Activated T-cell treated with anti-CD3 and anti-CD28 coated beads for 1 hour (primary cell): ENCODE measurements around the gene RPL37A.

Experiments used
- DNase-seq: peaks from one replicate; pipeline ENCODE4 v3.0.0-alpha.2; 2020; ENCODE audit warnings: low read depth

Gene RPL37A

DNA sequence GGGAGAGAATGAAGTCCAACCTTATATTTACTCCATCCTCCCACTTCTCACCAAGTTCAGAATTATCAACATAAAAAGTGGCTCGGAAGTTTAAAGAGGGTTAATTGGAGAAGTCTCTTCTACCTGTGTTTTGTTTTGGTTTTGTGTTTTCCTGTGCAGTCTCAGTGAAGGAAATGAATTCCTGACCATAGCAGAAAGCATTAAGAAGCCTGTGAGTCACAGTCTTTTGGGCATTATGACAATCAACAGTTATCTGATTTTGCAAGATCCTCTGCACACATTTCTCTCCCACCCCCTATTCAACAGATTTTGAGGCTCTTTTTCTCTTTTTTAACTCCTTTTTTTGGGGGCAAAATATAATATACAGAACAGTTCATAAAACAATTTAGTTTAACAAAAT, 8.6 kb upstream of the RPL37A start:
- DNase-seq: no peak

DNA sequence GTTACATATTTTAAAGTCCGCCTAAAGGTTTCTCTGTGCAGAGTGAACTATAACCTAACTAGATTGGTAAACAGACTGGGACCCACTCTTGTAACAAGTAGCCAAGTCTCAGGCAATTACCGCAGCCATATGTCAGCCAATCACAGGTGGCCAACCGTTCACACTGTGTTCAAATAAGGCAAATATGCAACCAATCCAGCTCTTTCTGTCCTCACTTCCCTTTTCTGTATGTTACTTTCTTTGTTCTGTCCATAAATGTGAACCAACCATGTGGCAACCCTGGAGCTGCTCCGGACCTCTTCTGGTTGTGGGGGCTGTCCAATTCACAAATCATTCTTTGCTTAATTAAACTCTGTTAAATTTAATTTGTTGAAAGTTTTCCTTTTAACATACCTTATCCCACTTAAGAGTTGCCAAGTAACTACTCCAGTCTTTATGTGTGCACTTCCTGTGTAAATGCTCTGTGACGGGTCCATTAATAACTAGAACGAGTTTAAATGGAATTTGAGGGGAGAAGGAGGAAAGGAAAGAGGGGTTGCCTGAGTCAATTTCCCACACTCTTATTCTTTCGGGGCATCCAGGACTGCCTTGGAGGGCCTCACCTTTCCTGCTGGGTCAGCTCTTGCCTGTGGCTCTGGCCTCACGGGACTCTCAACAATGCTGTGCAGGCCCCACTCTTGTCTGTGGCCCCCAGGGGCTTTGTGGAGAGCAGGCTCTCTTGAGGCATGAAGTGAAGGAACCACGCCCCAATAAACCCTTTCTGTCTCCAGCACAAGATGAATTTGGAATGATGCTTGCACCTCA, 6.6 kb upstream of the RPL37A start:
- DNase-seq: no peak

DNA sequence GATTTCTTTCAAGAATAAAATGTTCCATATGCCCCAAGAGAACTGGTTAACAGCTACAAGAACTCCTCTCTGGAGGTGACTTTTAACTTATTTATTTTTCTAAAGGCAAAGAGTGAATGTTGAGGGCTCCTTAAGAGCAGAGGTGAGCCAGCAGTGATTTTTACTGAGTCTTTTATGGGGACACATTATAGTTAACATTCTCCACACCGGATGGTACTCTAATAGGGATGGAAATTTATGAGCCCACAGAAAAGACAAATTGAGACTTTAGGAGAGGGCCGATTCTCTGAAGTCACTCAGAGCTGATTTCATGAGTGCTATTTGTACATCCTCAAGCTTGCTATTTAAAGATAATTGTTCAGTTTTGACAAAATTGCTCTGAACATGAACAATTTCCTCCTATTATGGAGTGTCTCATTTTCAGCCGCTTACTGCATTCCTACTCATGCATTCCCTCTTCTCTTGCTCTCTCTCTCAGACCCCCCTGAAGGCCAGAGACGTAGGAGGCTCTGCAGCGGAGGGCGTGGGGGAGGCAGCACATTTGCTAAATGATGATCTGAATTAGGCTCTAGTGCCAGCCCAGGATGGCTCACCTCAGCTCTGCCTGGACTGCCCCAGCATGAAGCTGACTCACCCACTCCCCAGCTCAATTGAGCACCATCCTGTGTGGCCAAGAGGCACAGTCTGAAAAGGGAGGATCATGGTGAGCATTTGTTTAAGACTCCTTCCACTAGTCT, 5.9 kb upstream of the RPL37A start:
- DNase-seq: no peak

DNA sequence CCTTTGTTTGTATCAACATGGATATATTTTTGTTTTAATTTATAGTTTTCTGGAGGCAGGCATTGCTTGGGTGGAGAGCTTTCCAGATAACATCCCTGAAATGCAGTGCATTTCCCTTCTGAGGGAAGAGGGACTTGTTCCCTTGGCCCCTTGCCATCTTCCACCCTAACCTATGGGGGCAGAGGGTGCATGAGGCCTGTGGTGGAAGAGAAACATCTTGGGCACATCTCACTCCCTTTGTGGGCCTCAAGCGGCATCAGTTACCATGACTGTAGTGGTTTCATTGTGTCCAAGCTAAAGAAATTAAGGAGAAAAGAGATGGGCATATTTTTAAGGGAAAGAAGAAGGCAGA, 5.3 kb upstream of the RPL37A start:
- DNase-seq: no peak

DNA sequence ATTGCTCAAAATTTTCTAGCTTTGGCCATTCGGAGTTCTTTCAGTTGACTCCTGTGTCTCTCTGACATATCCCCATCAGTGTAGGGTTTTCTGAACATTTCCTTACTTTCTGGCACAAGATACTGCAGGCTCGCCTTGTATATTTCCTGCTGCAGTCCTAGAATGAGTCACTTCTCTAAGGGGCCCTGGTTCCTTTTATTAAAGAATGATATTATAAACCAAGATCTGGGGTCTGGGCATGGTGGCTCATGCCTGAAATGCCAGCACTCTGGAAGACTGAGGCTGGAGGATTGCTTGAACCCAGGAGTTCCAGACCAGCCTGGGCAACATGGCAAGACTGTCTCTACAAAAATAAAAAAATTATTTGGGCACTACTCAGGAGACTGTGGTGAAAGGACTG, 3.0 kb upstream of the RPL37A start:
- DNase-seq: no peak

DNA sequence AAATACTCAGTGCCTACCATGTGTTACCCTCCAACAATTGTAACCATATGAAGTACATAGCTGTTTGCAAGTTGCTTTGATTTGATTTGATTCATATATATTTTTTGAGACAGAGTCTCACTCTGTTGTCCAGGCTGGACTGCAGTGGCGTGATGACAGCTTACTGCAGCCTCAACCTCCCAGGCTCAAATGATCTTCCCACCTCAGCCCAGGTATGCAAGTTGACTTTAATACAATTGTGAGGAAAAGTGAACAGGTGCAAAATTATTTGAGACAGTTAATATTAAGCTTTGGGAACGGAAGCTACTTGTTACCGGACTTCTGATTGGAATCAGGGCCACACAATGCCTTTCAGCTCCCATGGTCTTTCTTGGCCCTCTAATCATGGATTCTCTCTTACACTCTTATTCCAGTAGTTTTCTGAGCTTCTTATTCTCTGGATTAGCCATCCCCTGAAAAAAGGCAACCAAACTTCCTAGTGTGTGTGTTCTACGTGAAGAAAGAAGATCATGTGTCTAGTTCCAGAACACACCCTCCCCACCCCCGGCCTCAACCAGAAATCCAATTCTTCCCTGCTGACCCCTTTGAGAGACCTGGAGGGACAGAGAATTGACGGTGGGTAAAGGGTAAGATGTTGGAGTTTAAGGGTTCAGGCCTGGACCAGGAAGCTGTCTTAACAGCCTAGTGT, 1.1 kb upstream of the RPL37A start:
- DNase-seq: no peak

DNA sequence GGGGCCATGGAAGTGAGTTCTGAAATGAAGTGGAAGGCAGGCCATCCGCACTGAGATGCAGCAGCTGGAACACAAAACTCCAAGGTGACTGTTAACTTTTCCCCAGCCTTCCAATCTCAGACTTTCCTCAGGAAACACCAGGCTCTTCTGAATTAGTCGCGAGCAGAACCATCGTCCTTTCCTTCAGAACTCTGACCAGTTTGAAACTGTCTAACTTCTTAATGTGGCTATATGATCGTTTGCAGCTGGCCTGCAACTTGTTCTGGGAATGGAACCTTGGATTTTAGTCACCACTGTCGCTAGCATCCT, 620 bp upstream of the RPL37A start:
- no peak for DNase-seq

DNA sequence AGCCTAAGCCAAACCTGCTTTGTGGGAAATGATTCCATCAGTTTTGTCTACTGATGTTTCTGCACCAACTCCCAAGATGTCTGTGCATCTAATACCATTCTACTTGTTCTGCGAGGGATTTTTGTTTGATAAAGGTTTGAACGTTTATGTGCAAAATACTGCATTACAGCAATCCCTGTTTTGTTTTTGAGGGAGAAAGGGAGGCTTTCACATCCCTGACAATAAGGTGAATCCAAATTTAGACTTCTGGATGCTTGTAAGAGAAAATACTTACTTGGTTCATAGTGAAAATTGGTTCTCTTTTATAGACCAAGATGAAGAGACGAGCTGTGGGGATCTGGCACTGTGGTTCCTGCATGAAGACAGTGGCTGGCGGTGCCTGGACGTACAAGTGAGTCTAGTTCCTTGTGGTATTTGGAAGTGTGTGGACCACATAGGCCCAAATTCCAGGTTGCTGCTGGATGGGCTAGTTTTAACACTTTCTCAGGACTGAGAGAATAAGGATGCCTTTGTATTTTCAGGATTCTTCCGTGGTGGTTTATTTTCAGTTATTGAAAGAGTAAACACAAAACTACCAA, 1.1 kb downstream of the RPL37A start:
- DNase-seq: no peak

DNA sequence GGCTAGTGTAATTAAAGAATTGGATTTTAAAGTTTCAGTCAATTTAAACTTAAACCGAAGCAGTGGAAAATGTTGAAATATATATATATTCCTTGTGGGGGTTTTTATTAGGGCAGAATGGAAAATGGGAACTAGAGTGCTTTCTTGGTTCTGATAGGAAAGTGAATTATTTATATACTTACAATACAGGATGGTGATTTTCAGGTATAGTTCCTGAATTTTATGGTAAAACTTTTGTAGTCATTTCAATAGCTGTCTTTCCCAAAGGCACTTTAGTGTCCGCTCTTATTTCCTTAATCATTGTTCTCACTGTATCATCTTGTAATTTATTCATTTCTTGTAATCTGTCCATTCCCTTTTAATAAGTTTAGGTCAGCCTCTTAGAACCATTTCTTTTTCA, 1.9 kb downstream of the RPL37A start:
- DNase-seq: no peak

DNA sequence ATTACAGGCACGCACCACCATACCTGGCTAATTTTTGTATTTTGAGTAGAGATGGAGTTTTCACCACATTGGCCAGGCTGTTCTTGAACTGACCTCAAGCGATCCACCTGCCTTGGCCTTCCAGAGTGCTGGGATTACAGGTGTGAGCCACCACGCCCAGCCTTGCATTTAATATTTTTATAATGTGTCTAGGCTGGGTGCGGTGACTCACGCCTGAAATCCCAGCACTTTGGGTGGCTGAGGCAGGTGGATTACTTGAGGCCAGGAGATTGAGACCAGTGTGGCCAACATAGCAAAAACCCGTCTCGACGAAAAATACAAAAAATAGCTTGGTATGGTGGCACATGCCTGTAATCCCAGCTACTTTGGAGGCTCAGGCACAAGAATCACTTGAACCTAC, 3.2 kb downstream of the RPL37A start:
- no peak for DNase-seq

DNA sequence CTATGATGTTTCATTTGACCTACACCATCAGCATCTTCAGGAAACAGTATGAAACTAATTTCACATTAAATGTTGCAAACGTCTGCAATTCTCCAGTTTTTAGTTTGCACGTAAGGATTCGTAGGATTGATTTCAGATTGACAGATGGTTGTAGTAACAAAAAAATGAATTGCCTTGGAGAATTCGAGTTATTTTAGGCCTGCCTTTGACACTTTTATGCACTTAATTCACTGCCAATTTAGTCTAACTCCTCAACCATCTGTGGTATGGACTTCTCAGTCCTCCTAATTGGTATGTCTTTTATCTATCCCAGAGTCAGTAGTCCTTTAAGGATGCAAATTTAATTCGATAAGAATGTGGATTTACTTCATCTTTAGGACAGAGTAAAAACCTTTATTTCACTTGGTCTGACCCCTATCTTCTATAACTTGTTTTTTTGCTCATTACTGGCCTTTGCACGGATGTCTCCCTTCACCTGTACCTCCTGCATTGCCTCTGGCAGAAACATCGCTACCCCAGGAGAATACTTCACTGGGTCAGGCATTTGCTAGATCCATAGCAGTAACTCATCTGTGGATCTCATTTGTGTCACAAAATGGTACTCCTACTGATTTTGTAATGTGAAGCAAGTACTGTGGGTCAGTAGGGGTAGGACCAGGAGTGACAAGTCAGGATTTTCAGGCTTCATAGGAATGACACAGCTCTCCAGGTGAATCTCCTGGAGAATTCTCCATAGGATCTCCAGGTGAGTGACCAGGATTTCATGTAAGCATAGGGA, 3.9 kb downstream of the RPL37A start:
- no peak for DNase-seq

DNA sequence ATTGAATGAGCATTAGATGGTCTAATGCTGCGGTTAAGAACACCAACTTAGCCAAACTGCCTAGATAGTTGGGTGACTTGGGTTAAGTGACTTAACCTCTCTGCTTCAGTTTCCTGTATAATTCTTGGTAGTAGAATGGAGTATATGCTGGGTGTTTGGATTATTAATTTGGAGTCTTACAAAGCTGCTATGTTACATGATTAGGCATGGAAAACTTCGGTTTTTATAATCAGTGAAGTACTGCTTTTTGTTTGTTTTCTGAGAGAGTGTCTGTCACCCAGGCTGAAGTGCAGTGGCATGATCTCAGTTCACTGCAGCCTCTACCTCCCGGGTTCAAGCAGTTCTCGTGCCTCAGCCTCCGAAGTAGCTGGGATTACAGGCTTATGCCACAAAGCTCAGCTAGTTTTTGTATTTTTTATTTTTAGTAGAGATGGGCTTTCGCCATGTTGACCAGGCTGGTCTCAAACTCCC, 4.5 kb downstream of the RPL37A start:
- DNase-seq: no peak

DNA sequence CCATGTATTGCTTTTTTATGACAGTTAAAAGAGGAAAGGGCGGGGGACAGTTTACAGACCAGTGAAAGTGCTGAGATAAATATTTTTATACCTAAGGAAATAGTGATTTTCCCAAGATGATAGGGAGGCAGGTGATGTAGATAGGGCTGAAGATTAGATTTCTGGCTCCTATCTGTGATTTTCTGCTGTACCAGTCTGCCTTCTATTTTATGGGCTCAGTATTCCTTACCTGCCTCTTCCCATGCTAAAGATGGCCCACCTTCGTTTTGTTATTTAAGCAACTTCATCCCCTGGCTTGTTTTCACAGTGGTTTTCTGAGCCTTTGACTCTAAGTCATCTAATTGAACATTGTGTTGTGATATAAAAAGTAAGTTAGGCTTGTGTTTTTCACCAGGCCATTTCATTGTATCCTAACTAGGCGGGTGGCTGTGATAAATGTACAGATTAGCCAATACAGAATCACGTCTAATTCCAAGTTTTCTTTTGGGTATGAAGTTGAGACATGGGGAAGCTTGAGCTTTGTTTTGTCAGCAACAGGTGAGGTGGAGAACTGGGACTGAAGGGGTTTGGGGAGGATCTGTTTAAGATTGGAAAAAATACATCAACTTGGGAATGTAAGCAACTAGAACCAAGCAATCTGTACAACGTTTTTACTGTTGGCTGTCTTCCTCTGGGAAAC, 5.2 kb downstream of the RPL37A start:
- DNase-seq: no peak

DNA sequence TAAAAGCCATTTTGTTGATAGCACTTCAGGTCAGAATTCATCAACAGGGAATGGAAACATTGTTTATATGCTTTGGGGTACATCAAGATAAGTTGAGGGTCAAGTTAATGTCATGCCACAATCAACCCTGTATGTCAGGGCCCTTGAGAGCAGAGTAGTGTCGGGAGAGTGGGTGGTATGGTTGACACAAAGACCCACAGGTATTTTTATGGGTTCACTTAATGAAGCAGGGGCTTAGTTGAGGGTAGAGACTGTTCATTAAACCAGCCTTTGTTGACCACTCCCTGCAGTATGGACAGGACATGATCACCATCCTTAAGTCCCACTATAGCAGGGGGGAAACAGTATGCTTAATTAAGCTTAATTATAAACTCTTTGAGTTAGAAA, 5.7 kb downstream of the RPL37A start:
- DNase-seq: no peak

DNA sequence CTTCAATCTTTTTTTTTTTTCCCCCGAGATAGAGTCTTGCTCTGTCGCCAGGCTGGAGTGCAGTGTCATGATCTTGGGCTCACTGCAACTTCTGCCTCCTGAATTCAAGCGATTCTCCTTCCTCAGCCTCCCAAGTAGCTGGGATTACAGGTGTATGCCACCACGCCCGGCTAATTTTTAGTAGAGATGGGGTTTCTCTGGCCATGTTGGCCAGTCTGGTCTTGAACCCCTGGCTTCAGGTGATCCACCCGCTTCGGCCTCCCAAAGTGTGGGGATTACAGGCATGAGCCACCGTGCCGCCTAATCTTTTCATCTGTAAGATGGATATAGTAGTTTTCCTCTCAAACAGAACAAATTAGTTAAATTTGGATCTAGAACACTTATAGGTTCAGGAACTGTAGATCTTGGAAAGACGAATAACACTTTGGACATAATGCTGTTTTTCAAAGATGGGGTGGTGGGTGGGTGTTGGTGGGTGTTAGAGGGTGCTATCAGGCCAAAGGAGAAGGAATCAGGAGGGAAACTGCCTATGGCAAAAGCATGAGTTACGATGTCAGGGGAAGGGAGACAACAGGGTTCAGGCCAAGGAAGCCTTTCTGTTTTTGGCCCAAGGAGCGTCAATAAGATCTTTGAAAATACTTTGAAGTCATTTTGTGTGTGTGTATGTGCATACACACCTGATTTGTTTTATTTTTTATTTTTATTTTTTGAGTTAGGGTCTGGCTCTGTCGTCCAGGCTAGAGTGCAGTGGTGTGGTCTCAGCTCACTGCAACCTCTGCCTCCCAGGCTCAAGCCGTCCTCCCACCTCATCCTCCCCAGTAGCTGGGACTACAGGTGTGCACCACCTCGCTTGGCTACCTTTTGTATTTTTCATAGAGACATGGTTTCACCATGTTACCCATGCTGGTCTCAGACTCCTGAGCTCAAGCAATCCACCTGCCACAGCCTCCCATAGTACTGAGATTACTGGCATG, 6.8 kb downstream of the RPL37A start:
- DNase-seq: no peak

DNA sequence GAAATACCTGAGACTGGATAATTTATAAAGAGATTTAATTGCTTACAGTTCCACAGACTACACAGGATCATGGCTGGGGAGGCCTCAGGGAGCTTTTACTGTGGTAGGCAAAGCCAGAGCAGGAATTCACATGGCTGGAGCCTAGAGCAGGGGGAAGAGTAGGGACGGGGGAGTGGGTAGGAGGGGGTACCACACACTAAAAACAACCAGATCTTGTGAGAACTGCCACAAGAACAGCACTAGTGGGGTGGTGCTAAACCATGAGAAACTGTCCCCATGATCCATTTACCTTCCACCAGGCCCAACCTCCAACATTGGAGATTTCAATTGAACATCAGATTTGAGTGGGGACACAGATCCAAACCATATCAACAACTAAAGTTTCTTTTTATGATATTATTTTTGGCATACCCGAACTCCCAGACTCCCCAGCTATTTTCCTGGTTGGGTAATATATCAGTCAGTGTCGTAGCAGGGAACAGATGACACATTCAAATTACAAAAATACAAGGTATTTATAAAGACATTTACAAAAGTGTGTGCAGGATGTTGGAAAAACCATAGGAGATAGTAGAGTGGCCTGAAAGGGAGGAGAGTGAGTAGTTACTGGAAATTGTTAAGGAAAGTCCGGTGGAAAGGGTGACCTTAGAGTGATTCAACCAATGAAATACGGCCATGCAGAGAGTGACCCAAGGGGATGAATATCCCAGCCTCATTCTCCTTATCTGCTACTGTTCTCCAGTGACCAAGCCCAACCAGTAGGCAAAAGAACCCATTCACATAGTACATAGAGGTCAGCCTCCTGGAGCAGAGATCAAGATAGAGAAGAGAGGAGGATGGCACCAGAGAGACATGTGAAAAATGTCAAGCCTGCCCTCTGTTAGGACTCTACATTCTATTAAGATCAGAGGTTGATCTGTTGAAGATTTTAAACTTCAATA, 8.8 kb downstream of the RPL37A start:
- no peak for DNase-seq

DNA sequence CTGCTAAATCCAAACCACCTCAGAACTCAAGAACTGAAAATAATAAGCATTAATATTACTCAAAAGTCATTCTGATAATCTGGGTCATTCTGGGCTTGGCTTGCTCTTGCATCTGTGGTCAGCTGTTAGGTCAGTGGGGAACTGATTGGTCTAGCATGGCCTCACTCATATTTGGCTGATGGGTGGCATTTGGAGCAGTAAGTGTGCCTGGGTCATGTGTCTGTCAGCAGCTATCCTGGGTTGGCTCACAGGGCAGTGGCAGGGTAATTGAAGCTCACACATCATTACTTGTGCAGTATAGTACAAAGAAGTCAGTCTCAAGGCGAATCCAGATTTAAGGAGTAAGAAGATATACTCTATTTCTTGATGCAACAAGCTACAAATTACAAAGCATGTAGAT, 9.6 kb downstream of the RPL37A start:
- no peak for DNase-seq

DNA sequence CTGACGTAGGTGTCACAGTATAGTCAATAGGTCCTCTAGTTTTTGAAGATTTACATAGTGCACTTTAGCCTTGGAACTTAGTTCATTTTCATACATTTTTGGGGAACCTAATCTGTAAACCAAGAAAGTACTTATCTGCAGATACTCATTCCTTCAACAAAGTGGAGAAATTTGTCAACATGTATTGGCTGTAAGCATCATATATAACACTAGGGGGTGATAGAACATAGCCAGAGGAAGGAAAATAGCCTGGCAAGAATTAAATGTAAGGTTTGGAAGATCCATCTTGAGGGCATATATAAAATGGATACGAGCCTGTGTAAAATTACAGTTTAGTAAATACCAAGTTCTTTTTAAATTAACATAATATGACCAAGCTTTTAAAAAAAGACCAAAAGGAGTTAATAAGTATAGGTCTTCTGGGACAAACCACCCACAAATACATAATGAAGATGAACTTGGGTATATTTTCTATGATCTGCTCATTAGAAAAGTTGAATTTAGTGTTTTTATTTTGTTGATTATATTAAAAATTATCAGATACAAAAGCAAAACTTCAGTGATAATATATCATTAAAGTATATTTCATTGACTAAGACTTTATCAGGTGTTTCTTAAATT, 18.2 kb downstream of the RPL37A start:
- no peak for DNase-seq
